Stimulated activated CD4-positive, alpha-beta T cell treated with anti-CD3 and anti-CD28 coated beads, Interleukin-12 subunit alpha, Interleukin-12 subunit beta, amount 100 ng/mL, for 48 hours (primary cell): ENCODE measurements around the gene NSD2.
"Not testable (repeated sequence)": the region's sequence is repeated elsewhere in the genome, so short reads cannot be mapped to it uniquely, and the experiment has no call there.

Experiments
- DNase-seq, 3 donors: peaks; one replicate each; pipeline ENCODE4 v3.0.0-alpha.2; 2020; ENCODE audit warnings: low read depth in 2 of 3, low spot score in 1 of 3

Gene NSD2

DNA sequence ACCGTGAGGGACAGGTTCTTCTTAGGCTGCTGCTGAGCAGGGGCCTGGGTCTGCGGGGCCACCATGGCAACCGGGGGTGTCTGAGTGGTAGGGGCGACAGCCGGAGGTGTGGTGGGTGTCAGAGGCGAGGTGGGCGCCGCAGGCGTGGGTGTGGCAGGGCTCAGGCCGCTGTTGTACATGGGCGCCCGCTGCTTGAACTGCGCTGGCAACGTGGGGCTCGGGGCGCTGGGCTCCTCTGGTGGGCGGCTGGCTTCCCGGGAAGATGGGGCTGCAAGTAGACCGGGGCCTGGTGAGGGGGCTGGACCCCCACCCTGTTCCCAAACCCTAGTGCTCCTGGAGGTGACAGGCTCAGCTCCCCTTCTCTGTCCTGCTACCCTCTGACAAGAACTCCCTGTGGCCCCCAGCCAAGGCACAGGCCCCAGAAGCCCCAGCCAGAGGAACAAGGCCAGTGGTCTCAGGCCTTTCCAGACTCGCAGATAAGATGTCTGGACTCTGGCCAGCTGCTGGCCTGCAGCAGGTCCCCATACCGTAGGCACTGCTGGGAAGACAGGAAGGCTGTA, 112.7 kb downstream of the NSD2 start:
- DNase-seq, result no peak

DNA sequence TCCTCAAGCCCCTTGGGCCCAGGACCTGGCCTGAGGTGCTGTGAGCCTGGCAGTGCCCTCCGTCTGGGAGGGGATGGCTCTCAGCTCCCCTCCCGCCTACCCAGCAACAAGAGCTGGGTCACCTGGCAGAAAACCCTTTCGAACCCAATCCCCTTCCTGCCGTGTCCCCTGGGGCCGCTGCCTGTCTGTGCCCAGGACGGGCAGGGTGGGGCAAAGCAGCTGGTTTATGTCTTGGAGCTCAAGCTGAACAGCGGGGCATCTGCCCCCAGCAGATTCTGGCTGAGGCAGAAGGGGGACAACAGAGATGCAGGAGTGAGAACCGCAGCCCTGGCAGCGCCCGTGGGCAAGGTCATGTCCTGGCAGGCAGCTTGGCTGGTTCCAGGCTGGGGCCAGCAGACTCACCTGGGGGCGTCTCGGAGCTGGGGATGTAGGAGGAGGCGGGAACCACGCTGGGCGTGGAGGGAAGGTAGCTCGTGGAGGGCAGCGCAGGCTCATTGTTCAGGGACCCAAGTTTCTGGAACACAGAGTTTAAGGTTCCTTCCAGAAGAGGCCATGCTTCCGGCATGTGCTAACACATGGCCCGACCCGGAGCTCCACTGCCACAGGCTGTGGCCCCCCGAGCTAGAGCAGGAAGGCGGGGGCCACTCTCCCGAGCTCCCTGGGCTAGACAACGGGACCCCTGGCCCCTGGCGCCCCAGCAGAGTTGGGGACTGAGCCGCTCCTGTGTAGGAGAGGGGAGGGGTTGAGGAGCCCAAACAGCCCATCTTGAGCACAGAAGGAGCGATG, 113.4 kb downstream of the NSD2 start:
- DNase-seq, result no peak

DNA sequence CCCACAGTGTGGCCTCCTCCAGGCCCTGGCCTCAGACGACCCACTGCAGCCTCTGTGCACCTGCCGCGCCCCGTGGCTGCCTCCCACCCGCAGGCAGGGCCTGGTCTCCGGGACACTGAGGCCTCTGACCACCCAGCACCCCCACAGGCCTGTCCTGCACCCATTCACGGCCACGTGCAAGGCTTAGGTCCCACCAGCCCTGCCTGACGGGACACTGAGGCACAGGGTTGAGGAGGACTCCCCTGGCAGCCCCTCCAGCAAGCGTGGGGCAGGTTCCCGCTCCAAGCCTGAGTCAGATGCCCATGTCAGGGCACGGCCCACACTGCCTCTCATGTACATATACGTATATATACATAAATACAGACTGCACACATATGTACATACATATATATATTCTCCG, 114.1 kb downstream of the NSD2 start:
- no peak for DNase-seq

DNA sequence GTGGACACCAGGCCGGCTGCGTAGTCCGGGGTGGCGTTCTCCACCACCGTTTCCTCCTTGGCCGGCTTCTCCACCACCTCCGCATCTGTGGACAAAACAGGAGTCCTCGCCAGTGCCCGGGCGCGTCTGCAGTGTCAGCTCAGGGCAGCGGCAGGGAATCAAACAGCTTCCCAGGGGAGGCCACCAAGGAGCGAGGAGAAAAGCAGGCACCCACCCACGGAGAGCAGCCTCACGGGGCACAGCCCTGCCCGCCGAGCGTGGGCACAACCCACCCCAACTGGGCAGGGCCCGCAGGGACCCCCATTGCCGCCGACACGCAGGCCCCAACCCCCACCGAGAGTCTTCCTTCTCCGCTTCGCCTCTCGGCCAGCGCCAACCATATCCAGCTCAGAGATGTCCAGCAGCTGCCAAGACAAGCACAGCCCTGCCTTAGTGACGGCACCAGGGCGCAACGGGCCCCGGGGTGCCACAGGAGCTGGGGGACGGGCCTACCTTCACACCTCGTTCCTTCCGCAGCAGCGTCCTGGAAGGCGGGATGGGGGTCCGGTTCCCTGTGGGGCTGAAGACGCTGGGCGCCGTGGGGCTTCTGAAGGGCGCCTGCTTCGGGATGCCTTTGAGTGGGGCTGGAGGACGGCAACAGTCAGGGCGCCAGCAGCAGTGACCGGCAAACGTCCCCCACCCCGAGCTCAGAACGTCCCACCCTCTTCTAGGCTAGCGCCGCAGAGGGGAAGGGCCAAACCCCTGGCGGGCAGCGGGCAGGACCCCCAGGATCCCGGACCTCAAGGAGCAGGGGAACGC, 114.8 kb downstream of the NSD2 start:
- no peak for DNase-seq

DNA sequence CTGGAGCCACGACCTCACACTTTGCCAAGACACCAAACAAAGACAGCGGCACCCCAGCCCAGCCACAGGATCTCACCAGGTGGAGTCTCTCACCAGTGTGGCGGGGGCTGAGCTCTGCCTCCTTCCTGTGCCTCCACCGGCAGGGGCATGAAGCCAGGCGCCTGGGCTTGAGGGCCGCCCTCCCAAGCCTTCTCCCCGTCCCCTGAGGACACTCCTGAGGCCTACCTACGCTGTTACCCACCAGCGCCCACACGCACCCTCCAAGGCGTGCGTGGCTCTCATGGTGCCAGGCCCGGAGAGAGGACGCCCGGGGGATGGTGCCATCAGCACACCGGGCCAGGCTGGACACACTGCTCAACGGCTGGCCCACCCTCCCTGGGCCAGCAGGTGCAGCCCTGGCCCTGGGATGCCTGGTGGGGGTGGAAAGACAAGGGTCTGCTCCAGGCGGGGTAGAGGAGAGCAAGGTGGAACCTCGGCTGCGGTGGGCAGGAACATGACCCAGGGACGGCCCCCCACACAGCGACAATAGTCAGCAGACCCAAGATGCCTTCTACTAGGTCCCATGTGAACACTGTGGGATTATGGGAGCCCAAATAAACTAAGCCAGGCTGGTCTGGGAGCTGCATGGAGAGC, 115.5 kb downstream of the NSD2 start:
- DNase-seq, result no peak

DNA sequence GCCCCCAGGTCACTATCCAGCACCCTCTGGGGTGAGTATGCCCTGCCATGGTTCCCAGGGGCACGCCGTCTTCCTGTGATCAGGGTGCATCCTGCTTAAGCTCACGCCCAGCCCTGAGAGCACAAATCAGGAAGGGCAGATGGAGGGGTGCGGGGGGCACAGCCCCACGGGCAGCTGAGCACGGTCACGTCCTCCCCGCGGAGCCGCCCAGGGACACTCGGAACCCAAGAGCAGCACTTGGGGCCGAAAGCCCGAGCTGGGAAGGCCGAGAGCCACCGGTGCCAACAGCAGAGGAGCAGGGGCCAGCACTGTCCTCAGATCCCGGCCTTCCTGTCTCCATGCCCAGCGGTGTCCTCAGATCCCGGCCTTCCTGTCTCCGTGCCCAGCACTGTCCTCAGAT, 116.1 kb downstream of the NSD2 start:
- DNase-seq, result no peak

DNA sequence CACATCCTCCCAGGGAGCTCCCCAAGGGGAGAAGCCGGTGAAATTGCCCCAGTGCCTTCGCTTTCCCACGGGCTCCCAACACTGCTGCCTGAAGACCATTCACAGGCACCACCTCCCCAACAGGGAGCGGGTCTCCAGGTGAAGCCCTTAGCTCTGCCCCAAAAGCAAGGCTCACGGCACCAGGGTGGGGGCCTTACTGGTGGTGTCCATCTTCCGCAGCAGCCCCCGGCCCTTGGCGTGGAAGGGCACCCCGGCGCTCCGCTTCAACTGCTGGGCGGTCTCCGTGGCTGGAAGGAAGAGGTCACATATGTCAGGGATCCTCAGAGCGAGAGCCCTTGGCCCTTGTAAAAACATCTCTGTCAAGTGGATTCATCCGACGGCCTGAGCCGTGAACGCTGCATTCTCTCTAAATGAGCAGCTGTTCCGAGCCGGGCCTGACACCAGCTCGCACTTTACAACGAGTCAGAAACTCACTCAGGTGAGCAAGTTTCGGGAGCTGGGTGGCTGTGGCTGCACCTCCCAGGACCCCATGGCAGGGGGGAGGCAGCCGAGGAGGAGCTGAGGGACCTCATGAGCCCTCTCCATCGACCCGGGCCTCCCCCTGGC, 116.6 kb downstream of the NSD2 start:
- no peak for DNase-seq

DNA sequence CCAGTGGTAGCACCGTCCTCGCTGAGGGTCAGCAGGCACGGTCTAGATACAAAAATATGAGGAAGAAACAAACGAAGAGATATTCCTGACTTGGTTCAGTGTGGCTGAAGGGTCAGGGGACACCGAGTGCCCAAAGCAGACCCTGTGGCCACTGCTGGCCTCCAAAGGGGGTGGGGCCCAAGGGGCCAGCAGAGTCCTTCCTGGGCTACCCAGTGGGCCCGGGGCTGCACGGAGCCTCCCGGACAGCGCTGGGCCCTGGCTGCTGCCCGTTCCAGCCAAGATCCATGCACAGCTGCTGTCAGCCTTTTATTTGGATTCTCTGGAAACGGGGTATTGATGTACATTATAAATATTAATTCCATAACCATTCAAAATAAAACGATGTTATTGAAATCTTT, 117.1 kb downstream of the NSD2 start:
- DNase-seq, result no peak

DNA sequence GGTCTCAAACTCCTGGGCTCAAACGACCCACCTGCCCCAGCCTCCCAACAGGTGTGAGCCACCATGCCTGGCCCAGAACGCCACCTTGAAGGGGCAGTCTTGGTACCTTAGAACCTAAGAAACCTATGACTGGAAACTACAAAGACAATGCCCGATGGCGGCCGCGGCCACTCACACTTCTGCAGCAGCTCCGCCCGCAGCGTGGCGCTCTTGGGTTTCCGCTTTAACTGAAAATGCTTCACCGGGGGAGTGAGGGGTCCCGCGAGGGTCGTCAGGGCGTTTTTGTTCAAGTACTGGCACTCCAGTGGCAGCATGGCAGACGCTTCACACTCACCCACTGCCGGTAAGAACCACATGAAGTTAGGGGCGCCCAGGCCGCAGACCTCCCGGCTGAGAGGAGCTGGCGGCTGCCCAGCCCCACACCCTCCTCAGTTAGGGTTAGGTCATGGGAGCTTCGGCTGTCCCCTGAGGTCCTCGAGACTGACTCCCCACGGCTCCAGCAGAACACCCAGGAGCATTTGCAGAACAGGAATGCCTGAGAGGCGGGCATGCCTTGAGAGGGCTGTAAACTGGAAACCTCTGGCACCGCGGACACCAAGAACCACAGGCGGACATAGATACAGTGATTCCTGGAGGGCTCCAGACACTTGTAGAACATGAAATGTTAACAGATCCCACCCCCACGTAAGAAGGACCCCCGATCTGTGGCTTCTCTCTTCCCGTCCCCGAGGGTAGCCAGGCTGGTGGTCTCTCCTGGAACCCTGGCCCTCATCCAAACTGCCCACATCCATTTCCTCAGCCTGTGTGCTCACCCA, 118.5 kb downstream of the NSD2 start:
- no peak for DNase-seq

DNA sequence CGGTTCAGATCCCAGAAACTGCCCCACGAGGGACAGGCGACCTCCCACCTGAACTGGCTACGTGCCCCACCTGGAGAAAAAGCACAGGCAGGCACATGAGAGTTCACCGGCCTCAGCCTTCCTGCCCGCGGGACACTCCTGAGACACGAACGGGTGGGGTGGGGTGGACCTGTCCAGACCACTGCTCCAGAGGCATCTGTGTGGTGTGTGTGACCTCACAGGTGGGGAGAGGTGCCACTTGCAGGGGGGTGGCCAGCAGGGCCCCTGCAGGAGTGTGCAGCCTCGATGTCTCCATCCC, 119.1 kb downstream of the NSD2 start:
- no peak for DNase-seq

DNA sequence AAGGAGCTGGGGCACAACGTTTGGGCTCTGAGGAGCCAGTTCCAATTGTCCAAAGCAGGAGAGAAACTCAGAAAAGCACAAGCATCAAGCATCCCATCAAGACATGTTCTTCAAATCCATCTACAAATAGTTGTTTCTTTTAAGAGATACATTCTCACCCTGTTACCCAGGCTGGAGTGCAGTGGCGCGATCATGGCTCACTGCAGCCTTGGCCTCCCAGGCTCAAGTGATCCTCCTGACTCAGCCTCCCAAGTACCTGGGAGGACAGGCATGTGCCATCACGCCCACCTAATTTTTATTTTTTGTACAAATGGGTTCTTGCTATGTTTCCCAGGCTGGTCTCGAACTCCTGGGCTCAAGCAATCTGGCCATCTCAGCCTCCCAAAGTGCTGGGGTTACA, 119.5 kb downstream of the NSD2 start:
- DNase-seq, result no peak

DNA sequence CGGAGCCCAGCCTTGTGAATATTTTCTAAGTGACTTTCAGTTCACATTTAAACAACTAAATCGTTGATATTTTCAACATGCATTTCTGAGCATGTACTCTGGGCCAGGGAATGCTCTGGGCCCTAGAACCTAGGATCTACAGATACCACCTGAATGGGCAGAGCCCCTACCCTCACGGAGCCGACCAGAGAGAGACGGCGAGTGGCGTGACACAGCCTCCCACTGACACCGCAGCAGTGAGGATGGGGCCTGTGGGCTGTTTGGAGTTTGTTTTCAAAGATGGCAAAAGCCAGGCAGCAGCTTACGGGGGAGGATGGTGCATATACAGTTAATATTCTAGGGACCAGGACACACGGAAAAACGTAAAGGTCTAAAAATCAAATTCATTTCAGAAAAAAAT, 119.9 kb downstream of the NSD2 start:
- no peak for DNase-seq

DNA sequence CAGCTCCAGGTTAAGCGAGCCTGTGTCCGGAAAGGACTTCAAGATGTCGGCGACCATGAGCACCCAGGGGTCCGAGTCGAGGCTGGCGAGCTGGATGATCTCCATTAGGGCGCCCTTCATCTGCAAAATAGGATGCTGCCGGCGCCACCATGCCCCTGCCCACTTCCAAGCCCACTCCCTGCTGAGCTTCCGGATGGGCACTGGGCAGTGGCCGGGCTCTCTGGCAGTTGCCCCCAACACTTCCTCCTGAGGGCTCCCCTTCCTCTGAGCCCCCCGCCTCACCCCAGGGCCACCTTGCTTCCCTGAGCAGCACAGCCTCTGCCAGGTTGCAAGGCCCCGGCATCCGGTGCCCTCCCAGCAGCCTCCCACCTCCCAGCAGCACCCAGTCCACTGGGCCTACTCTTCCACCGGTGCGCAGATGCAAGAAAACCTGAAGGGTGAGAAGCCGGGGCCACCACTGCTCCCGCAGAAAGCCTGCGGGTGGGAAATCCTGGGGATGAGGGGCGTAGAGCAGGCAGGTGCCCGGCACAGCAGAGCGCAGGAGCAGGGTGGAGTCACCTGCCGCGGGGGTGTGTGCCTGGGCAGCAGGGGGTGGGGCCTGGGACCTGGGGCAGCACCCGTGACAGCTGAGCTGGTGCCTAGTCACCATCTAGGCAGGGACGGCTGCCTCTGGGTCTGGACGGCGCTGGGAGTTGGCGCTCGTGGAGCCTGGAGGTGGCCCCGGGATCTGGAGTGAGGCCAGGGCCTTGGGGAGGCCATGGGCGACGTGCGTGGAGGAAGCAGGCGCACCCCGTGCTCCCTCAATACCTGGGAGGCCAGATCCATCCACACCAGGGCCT, 120.6 kb downstream of the NSD2 start:
- no peak for DNase-seq

DNA sequence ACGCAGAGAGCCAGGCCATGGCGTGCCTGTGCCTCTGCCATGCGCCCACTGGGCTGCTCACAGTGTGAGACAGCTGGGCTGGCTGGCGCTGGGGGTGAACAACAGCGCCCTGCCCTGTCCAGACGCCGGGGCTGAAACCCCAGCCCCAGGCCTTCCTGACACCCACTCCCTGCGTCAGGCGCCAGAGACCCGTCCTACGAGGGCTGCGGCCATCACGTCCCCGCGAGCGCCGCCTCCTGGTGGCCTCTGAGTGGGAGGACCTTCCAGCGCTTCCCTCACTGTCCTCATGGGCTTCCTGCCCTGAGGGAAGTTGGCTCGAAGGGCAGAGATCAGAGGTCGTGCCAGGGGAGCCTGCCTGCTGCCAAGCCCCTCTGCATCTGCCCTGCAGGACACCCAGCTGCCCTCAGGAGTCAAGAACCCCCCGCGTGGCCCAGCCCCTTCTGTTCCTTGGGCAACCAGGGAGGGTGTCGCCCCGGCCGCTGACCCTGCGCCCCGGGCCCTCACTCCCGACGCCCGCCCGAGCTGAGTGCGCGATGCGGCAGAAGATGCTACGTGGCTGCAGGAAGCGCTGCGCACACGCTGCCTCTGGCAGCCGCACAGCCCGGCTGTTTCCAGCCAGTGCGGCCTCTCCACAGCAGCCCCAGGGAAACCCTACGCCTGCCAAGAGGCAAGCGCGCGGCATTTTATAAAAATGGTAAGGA, 121.4 kb downstream of the NSD2 start:
- DNase-seq, result no peak

DNA sequence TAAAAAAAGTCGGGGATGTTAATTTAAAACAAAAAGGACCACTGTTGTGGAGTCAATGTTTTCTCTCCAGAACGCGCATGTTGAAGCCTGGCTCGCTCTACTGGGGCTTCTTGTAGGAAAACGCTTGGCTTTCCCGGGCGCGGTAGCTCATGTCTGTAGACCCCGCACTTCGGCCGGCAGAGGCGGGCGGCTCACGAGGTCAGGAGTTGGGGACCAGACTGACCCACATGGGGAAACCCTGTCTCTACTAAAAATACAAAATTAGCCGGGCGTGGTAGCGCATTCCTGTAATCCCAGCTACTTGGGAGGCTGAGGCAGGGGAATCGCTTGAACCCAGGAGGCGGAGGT, 122.0 kb downstream of the NSD2 start:
- no peak for DNase-seq

DNA sequence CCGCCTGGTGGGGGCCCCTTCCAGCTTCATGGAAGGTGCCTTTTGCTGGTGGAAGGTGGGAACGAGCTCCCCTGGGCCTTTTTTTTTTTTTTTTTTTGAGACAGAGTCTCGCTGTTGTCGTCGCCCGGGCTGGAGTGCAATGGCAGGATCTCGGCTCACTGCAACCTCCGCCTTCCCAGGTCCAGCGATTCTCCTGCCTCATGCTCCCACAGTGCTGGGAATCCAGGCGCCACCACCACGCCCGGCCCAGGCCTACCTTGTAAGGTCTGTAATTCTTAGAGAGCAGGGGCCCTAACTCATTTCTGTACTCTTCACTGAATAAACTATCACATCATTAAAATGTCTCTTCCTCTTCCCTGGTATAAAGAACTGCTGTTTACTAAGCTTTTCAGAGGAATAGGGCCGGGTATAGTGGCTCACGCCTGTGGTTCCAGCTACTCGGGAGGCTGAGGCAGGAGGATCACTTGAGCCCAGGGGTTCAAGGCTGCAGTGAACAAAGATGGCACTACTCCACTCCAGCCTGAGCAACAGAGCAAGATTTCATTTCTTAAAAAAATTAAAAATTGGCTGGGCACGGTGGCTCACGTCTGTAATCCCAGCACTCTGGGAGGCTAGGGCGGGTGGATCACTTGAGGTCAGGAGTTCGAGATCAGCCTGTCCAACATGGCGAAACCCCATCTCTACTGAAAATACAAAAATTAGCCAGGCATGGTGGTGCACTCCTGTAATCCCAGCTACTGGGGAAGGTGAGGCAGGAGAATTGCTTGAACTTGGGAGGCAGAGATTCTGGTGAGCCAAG, 122.7 kb downstream of the NSD2 start:
- not testable (repeated sequence) for DNase-seq

DNA sequence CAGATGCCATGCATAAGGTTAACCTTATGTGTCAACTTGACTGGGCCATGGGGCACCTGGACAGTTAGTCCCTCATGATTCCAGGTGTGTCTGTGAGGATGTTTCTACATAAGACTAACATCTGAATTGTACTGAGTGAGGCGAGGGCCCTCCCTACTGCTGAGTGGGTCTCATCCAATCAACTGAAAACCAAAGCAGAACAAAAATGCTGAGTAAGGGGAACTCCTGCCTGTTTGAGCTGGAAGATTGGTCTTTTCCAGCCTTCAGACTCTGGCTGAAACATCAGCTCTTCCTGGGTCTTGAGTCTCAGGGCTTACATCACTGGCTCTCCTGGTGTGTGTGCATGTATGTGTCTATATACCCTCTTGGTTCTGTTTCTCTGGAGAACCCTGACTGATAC, 123.7 kb downstream of the NSD2 start:
- DNase-seq, result no peak

DNA sequence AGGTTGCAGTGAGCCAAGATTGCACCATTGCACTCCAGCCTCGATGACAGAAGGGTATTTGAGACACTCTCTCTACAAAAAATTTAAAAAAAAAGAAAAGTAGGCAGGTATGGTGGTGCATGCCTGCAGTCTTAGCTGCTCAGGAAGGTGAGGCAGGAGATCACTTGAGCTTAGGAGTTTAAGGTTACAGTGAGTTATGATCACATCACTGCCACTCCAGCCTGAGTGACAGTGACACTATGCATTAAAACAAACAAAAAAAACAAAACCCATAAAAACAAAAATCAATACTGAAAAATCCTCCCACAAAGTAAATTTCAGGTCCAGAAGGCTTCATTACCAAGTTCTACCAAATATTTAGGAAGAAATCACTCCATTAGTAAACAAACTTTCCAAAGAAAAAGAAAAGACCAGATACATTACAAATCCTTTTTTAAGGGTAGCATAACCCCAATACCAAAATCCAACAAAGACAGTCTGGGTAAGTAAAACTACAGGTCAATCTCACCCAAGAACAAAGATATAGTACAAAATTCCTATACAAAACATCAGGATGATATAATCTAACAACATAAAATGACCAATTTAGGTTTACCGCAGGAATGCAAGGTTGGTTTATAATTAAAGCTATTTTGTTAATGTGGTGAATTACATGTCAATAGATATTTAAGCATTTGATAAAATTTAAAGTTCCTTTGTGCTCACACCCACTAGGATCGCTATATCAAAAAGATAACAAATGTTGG, 125.8 kb downstream of the NSD2 start:
- no peak for DNase-seq
